ENCODE data around the gene ENG.

Gene ENG

DNA sequence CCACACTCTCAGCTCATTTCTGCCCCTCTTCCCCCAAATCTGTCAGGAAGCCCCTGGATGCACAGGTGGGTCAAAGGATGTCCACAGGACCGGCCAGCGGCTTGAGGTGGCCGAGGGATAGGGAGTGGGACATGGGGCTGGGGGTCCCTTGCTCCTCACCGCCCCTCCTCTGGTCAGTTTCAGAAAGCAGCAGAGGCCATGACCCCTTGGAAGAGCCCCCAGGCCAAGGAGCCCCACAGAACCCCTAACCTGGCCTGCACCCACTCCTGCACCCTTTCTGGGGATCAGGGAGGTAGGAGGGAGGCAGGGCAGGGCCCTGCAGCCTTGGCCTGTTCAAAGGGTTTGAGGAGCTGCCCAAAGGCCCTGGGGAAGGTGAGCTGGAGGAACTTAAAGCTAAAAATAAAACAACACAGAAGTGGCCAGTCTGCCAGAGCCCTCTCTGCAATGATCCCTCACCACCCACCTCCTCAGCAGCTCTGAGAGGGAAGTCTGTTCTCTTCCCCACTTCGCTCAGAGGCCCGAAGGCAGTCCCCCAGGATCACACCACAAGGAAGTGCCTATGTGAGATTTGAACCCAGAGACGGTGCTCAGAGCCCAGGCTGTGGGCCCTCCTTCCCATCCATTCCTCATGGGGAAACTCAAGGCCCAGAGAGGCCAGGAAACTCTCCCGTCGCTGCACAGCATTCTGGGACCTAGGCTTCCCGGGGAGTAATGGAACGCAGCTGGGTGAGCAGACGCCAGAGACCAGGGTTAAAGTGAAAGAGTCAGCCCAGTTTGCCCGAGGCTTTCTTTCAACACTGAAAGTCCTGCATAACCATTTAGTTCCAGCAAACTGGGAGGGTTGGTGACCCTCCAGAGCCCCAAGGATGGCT, 910 bp downstream of the ENG start:
- Histone ChIP-seq H3K4me3 (ENCODE audit: low read length) (no peak overlapping the region), H3K9me3 (ENCODE audit: control insufficient read depth, insufficient read depth, low read length) (peaks cover 12% of the 10 kb centered on the region), H3K4me2 (ENCODE audit: low read length) (no peak overlapping the region)

DNA sequence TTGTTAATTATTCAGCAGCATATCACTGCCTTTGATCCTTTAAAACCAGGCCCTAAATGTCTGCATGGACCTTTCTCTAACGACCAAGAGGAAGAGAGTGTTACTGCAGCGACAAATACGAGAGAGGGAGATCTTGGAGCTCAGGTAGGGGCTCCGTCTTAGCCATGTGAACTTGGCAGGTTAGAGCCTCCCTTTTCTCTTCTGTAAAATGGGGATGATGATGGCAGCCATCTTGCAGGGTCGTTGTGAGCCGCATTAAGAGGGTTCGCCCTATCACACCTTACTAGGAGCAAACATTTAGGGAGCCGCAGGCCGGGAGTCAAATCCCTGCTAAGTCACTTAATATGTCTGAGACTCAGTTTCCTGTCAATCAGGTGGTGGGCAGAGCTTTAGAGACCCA, 1.6 kb downstream of the ENG start:
- Histone ChIP-seq H3K27me3 (ENCODE audit: control insufficient read depth, low read length) (peaks cover 6% of the 10 kb centered on the region; the same call in 1 of the 2 replicates), H3K27ac (ENCODE audit: low read depth, low read length) (no peak overlapping the region), H3K36me3 (ENCODE audit: control insufficient read depth, low read length) (no peaks in the 10 kb centered on the region), H3K9me2 (replicated peaks; ENCODE audit: control insufficient read depth, low read length) (no peaks in the 10 kb centered on the region), H3K4me1 (ENCODE audit: control insufficient read depth, low read length) (no peaks in the 10 kb centered on the region; the same call in 1 of the 2 replicates), H3K9me3 (ENCODE audit: control insufficient read depth, insufficient read depth, low read length) (peaks cover 12% of the 10 kb centered on the region), H3K4me2 (ENCODE audit: low read length) (no peak overlapping the region), H3K4me3 (ENCODE audit: low read length) (no peak overlapping the region), H3K79me2 (ENCODE audit: control insufficient read depth, low read length) (no peaks in the 10 kb centered on the region), H3F3A (ENCODE audit: control insufficient read depth, insufficient read depth) (no peaks in the 10 kb centered on the region), H4K20me1 (ENCODE audit: control insufficient read depth, insufficient read depth, low read depth, low read length) (no peaks in the 10 kb centered on the region)
- TF ChIP-seq EZH2phosphoT487 (IDR thresholded peaks at IDR 0.05; ENCODE audit: borderline replicate concordance, low read length) = no peak
- TF ChIP-seq, protein P1, sequence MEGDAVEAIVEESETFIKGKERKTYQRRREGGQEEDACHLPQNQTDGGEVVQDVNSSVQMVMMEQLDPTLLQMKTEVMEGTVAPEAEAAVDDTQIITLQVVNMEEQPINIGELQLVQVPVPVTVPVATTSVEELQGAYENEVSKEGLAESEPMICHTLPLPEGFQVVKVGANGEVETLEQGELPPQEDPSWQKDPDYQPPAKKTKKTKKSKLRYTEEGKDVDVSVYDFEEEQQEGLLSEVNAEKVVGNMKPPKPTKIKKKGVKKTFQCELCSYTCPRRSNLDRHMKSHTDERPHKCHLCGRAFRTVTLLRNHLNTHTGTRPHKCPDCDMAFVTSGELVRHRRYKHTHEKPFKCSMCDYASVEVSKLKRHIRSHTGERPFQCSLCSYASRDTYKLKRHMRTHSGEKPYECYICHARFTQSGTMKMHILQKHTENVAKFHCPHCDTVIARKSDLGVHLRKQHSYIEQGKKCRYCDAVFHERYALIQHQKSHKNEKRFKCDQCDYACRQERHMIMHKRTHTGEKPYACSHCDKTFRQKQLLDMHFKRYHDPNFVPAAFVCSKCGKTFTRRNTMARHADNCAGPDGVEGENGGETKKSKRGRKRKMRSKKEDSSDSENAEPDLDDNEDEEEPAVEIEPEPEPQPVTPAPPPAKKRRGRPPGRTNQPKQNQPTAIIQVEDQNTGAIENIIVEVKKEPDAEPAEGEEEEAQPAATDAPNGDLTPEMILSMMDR (IDR thresholded peaks at IDR 0.05; ENCODE audit: low read depth, low read length, poor library complexity, severe bottlenecking) = no peak

More for the DNA sequence above, 910 bp downstream of the ENG start:
- H3K27ac ChIP-seq (ENCODE audit: low read depth, low read length) = no peak overlapping the region
- no peaks in the 10 kb centered on the region for H3F3A ChIP-seq (ENCODE audit: control insufficient read depth, insufficient read depth)
- H3K36me3 ChIP-seq (ENCODE audit: control insufficient read depth, low read length) = no peaks in the 10 kb centered on the region
- peaks cover 6% of the 10 kb centered on the region; the same call in 1 of the 2 replicates for H3K27me3 ChIP-seq (ENCODE audit: control insufficient read depth, low read length)
- H3K9me2 ChIP-seq (replicated peaks; ENCODE audit: control insufficient read depth, low read length) = no peaks in the 10 kb centered on the region
- H3K79me2 ChIP-seq (ENCODE audit: control insufficient read depth, low read length) = no peaks in the 10 kb centered on the region
- no peaks in the 10 kb centered on the region for H4K20me1 ChIP-seq (ENCODE audit: control insufficient read depth, insufficient read depth, low read depth, low read length)
- no peaks in the 10 kb centered on the region; the same call in 1 of the 2 replicates for H3K4me1 ChIP-seq (ENCODE audit: control insufficient read depth, low read length)
- TF ChIP-seq, protein P1 (IDR thresholded peaks at IDR 0.05; ENCODE audit: low read depth, low read length, poor library complexity, severe bottlenecking) = no peak
- TF ChIP-seq EZH2phosphoT487 (IDR thresholded peaks at IDR 0.05; ENCODE audit: borderline replicate concordance, low read length) = no peak

DNA sequence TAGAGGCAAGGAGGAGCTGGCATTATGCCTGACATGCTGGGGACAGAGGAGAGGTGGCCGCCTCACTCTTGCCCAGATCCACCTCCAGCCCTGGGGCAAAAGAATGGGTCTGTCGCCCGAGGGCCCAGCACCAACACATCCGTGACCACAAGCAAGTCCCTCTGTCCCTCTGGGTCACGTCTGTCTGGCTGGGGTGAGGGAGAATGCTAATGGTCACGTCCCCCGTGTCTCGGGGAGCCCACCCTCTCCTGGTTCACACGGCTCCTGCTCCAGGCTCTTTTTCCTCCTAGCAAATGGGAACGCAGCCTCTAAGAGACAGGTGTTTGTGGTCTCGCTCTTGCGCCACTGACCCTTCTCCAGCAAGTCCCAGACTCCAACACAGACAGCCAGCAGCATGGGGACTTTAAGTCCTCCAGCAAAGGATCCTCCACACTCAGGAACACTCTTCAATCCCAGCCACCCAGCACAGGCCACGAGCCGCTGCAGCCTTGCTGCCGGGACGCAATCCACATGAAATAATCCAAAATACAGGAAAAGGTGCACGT, 4.1 kb downstream of the ENG start:
- Histone ChIP-seq H3K79me2 (ENCODE audit: control insufficient read depth, low read length) (no peaks in the 10 kb centered on the region), H3K27ac (ENCODE audit: low read depth, low read length) (no peak overlapping the region), H3K4me3 (ENCODE audit: low read length) (no peak overlapping the region), H3K9me2 (replicated peaks; ENCODE audit: control insufficient read depth, low read length) (no peaks in the 10 kb centered on the region), H3F3A (ENCODE audit: control insufficient read depth, insufficient read depth) (no peaks in the 10 kb centered on the region), H3K27me3 (ENCODE audit: control insufficient read depth, low read length) (peaks cover 6% of the 10 kb centered on the region; the same call in 1 of the 2 replicates), H3K9me3 (ENCODE audit: control insufficient read depth, insufficient read depth, low read length) (peaks cover 12% of the 10 kb centered on the region), H3K4me2 (ENCODE audit: low read length) (no peak overlapping the region), H3K4me1 (ENCODE audit: control insufficient read depth, low read length) (no peaks in the 10 kb centered on the region), H4K20me1 (ENCODE audit: control insufficient read depth, insufficient read depth, low read depth, low read length) (no peaks in the 10 kb centered on the region), H3K36me3 (ENCODE audit: control insufficient read depth, low read length) (no peaks in the 10 kb centered on the region)
- no peak for TF ChIP-seq EZH2phosphoT487 (IDR thresholded peaks at IDR 0.05; ENCODE audit: borderline replicate concordance, low read length)
- TF ChIP-seq, protein P1 (IDR thresholded peaks at IDR 0.05; ENCODE audit: low read depth, low read length, poor library complexity, severe bottlenecking) = no peak

Measured in DOHH2 (cell line).